ENCODE data around the gene C11orf16.

GRCh38 chr11:8934742-8935488 is 2.2 kb upstream of the C11orf16 start:
- TF ChIP-seq PATZ1 (CRISPR knock-in tag; IDR thresholded peaks at IDR 0.05; ENCODE audit: borderline replicate concordance) (no peak), CTCF (IDR thresholded peaks at IDR 0.05 in 2 of 3, conservative IDR thresholded peaks at IDR 0.05 in 1 of 3; ENCODE audit: insufficient read depth in 2 of 3, low read depth in 1 of 3, low read length in 3 of 3) (no peak), REST (IDR thresholded peaks at IDR 0.05; ENCODE audit: borderline replicate concordance) (no peak), REST (CRISPR knock-in tag; IDR thresholded peaks at IDR 0.05; ENCODE audit: low read depth) (no peak), RFX1 (IDR thresholded peaks at IDR 0.05) (no peak)

All from K562 (cell line).